ENCODE results near the gene OR4C13.
"Not testable (repeated sequence)": the region's sequence is repeated elsewhere in the genome, so short reads cannot be mapped to it uniquely, and the experiment has no call there.

OR4C13 gene

GRCh38 chr11:49952091-49952490 lies at the start of gene OR4C13:
Gene OR4C13, plus strand, starts transcription at chr11:49952391. Its CDS starts 32 bp downstream, at chr11:49952423.
- DNase-seq (ENCODE audit: low read depth), result no peak

GRCh38 chr11:49911516-49911915 lies 40.7 kb upstream of the OR4C13 start:
- DNase-seq (ENCODE audit: low read depth), result not testable (repeated sequence)

- not testable (repeated sequence) for DNase-seq (ENCODE audit: low read depth)
Observed at GRCh38 chr11:49948701-49949100, 3.5 kb upstream of the OR4C13 start.

- DNase-seq (ENCODE audit: low read depth), result not testable (repeated sequence)
Observed at GRCh38 chr11:49973439-49973838, 21.2 kb downstream of the OR4C13 start.

- DNase-seq (ENCODE audit: low read depth), result not testable (repeated sequence)
Observed at GRCh38 chr11:49982435-49982834, 30.2 kb downstream of the OR4C13 start, which contains the start of gene OR4C12. Gene OR4C12, minus strand, starts transcription at chr11:49982535. Its CDS starts 34 bp downstream, at chr11:49982501.

- DNase-seq (ENCODE audit: low read depth), result no peak
Observed at GRCh38 chr11:49995565-49995964, 43.4 kb downstream of the OR4C13 start.

Data from stimulated activated CD8-positive, alpha-beta memory T cell treated with anti-CD3 and anti-CD28 coated beads, Interleukin-4, amount 100 ng/mL, for 24 hours (primary cell).